Measurements from ENCODE around the gene TAPT1. TPM values are rescaled to one million over a fixed set of nuclear protein-coding genes. Genes with fewer than 3 reads are reported as not detected.

The TAPT1 gene
- total and polyA plus RNA-seq, 2 donors (not counting 1 experiment from before 2014, with no cell fraction given): 58.4 to 76.0 TPM

DNA sequence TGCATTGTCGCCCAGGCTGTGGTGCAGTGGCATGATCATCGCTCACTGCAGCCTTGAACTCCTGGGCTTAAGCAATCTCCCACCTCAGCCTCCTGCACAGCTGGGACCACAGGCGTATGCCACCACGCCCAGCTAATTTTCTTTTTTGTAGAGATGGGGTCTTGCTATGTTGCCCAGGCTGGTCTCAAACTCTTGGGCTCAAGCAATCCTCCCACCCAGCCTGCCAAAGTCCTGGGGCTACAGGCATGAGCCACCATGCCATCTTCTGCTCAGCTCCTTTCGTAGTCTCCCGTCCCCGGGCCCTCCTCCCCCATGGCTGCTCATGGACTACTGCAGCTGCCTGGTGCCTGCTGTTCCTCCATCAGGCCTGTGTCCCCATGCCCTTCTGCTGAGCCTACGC, 58.1 kb downstream of the TAPT1 start:
- Mint-ChIP-seq H3K27me3 (no peaks in the 10 kb centered on the region), H3K9me3 (ENCODE audit: insufficient read depth) (no peaks in the 10 kb centered on the region), H3K27ac (no peak overlapping the region), H3K4me1 (peaks cover 2% of the 10 kb centered on the region), H3K4me3 (no peak overlapping the region)
- ChIA-PET POLR2A (no interaction called here), CTCF (interaction anchor here (0.6 kb wide), 1 partner anchor 32 kb away, joined by 3 read pairs; no protein-coding TSS in a partner anchor)
- 97% methylated on average over 6 of the region's 8 CpGs for whole genome bisulfite sequencing (ENCODE audit: insufficient coverage)
- peaks cover 8% of the 10 kb centered on the region for H4K20me1 ChIP-seq (ENCODE audit: control insufficient read depth, insufficient read depth, low read length, poor library complexity, severe bottlenecking)
- peaks cover 11 to 71% of the 10 kb centered on the region in 2 experiments for H3K36me3 ChIP-seq (replicated peaks in 1 of 2; ENCODE audit: control extremely low read depth in 1 of 2, control insufficient read depth in 1 of 2, extremely low read depth in 1 of 2, insufficient read depth in 2 of 2, low read length in 1 of 2)
- no peak for DNase-seq
- no peak overlapping the region for H2AFZ ChIP-seq (ENCODE audit: insufficient read depth, low read depth, low read length, poor library complexity, severe bottlenecking)
- intact Hi-C loops (cut with micrococcal nuclease): no loop called here
- H3K9me3 ChIP-seq (ENCODE audit: control extremely low read depth in 1 of 3, control insufficient read depth in 2 of 3, insufficient read depth in 1 of 3, low read length in 2 of 3): no peaks in the 10 kb centered on the region
- H3K4me1 ChIP-seq (ENCODE audit: control insufficient read depth in 2 of 2, insufficient read depth in 2 of 2, low read length in 2 of 2): no peaks in the 10 kb centered on the region
- H3K79me2 ChIP-seq (ENCODE audit: control insufficient read depth, insufficient read depth, low read length): no peaks in the 10 kb centered on the region
- H3K9ac ChIP-seq (ENCODE audit: low read length): no peak overlapping the region
- ATAC-seq (ENCODE audit: low read depth): no peak
- H3K27ac ChIP-seq (ENCODE audit: low read length in 2 of 2): no peak overlapping the region
- no peaks in the 10 kb centered on the region for H3K27me3 ChIP-seq (replicated peaks in 1 of 4; ENCODE audit: control extremely low read depth in 1 of 4, control insufficient read depth in 3 of 4, insufficient read depth in 4 of 4, low read length in 3 of 4)
- no peak for TF ChIP-seq EZH2 (IDR thresholded peaks at IDR 0.05; ENCODE audit: borderline replicate concordance, insufficient read depth, low read depth, low read length, poor library complexity, severe bottlenecking)
- no peak for TF ChIP-seq CTCF (IDR thresholded peaks at IDR 0.05)
- no peak overlapping the region for H3K4me2 ChIP-seq (replicated peaks; ENCODE audit: low read depth, low read length, poor library complexity, severe bottlenecking)
- no peak overlapping the region for H3K4me3 ChIP-seq (ENCODE audit: control extremely low read depth in 1 of 5, extremely low read depth in 1 of 5, insufficient read depth in 1 of 5, low read depth in 2 of 5, low read length in 4 of 5)

GRCh38 chr4:16165931-16166330, 60.3 kb downstream of the TAPT1 start:
- no peaks in the 10 kb centered on the region for H3K4me1 ChIP-seq (ENCODE audit: control insufficient read depth in 2 of 2, insufficient read depth in 2 of 2, low read length in 2 of 2)
- Mint-ChIP-seq H3K27ac (no peak overlapping the region), H3K4me1 (no peaks in the 10 kb centered on the region), H3K9me3 (ENCODE audit: insufficient read depth) (no peaks in the 10 kb centered on the region), H3K4me3 (no peak overlapping the region), H3K27me3 (no peaks in the 10 kb centered on the region)
- H2AFZ ChIP-seq (ENCODE audit: insufficient read depth, low read depth, low read length, poor library complexity, severe bottlenecking): no peak overlapping the region
- DNase-seq: no peak
- intact Hi-C loops (cut with micrococcal nuclease): no loop called here
- H3K9me3 ChIP-seq (ENCODE audit: control extremely low read depth in 1 of 3, control insufficient read depth in 2 of 3, insufficient read depth in 1 of 3, low read length in 2 of 3): no peaks in the 10 kb centered on the region
- no peaks in the 10 kb centered on the region for H3K27me3 ChIP-seq (replicated peaks in 1 of 4; ENCODE audit: control extremely low read depth in 1 of 4, control insufficient read depth in 3 of 4, insufficient read depth in 4 of 4, low read length in 3 of 4)
- H3K4me3 ChIP-seq (ENCODE audit: control extremely low read depth in 1 of 5, extremely low read depth in 1 of 5, insufficient read depth in 1 of 5, low read depth in 2 of 5, low read length in 4 of 5): no peak overlapping the region
- WGBS (ENCODE audit: insufficient coverage): 95% methylated on average over 7 of the region's 7 CpGs
- H3K4me2 ChIP-seq (replicated peaks; ENCODE audit: low read depth, low read length, poor library complexity, severe bottlenecking): no peak overlapping the region
- H3K27ac ChIP-seq (ENCODE audit: low read length in 2 of 2): no peak overlapping the region
- no peaks in the 10 kb centered on the region for H3K79me2 ChIP-seq (ENCODE audit: control insufficient read depth, insufficient read depth, low read length)
- no peak for ATAC-seq (ENCODE audit: low read depth)
- no peak overlapping the region for H3K9ac ChIP-seq (ENCODE audit: low read length)
- ChIA-PET CTCF (no interaction called here), POLR2A (no interaction called here)
- no peak for TF ChIP-seq CTCF (IDR thresholded peaks at IDR 0.05)
- TF ChIP-seq EZH2 (IDR thresholded peaks at IDR 0.05; ENCODE audit: borderline replicate concordance, insufficient read depth, low read depth, low read length, poor library complexity, severe bottlenecking): no peak
- peaks cover 7 to 68% of the 10 kb centered on the region in 2 experiments for H3K36me3 ChIP-seq (replicated peaks in 1 of 2; ENCODE audit: control extremely low read depth in 1 of 2, control insufficient read depth in 1 of 2, extremely low read depth in 1 of 2, insufficient read depth in 2 of 2, low read length in 1 of 2)
- peaks cover 8% of the 10 kb centered on the region for H4K20me1 ChIP-seq (ENCODE audit: control insufficient read depth, insufficient read depth, low read length, poor library complexity, severe bottlenecking)

Measured in B cell (primary cell).